H1 (cell line): ENCODE data around the gene BLCAP. TPM values are rescaled to one million over a fixed set of nuclear protein-coding genes. Genes with fewer than 3 reads are reported as not detected.

Experiments used
- ATF2 ChIP-seq: IDR thresholded peaks from 2 replicates; pipeline ENCODE4 v1.6.1; 2012; ENCODE audit warnings: low read length, inconsistent platforms
- CBX8 ChIP-seq: fragments of 300-800, 300-1000 bp; sonication (generic); IDR thresholded peaks from 2 replicates; pipeline ENCODE4 v1.7.1; 2016; ENCODE audit warnings: low read depth, low read length, borderline replicate concordance
- CHD1 ChIP-seq: IDR thresholded peaks from 2 replicates; pipeline ENCODE4 v1.6.1; 2012; ENCODE audit warnings: low read depth, low read length, improper control_type of control experiment
- CHD2 ChIP-seq: IDR thresholded peaks from 2 replicates; pipeline ENCODE4 v1.6.1; 2012; ENCODE audit warnings: low read length, improper control_type of control experiment
- CREB1 ChIP-seq: IDR thresholded peaks from 2 replicates; pipeline ENCODE4 v1.6.1; 2012; ENCODE audit warnings: inconsistent platforms
- CTBP2 ChIP-seq: IDR thresholded peaks from 2 replicates; pipeline ENCODE4 v1.7.0; 2011; ENCODE audit warnings: borderline replicate concordance, mild to moderate bottlenecking, moderate library complexity, mixed read lengths, low read length; ENCODE audit not compliant: insufficient read depth, insufficient read length
- HDAC2 ChIP-seq, 2 experiments: fragments of 300-600 bp in 1 of 2; sonication (generic) in 1 of 2; IDR thresholded peaks; 2 replicates each; pipeline ENCODE4 v1.6.1; 2011 to 2012; ENCODE audit warnings: low read depth in 2 of 2, low read length in 2 of 2, mild to moderate bottlenecking in 2 of 2, moderate library complexity in 2 of 2, borderline replicate concordance in 1 of 2, inconsistent platforms in 1 of 2
- KDM4A ChIP-seq: IDR thresholded peaks from one replicate; pipeline ENCODE4 v1.7.1; 2012; ENCODE audit warnings: low read depth, mild to moderate bottlenecking, moderate library complexity, low read length, inconsistent platforms; ENCODE audit not compliant: severe bottlenecking
- MAX ChIP-seq: IDR thresholded peaks from 2 replicates; pipeline ENCODE4 v1.6.1; 2012; ENCODE audit warnings: inconsistent platforms
- SIRT6 ChIP-seq: IDR thresholded peaks from one replicate; pipeline ENCODE4 v1.7.1; 2012; ENCODE audit warnings: low read length, inconsistent platforms
- SP4 ChIP-seq: IDR thresholded peaks from 2 replicates; pipeline ENCODE4 v1.6.1; 2012; ENCODE audit warnings: low read length, inconsistent platforms
- SUZ12 ChIP-seq: fragments of 200-600 bp; sonication (generic); IDR thresholded peaks from 2 replicates; pipeline ENCODE4 v1.6.1; 2012; ENCODE audit warnings: mild to moderate bottlenecking, inconsistent platforms, low read length, moderate library complexity, mixed read lengths
- TAF1 ChIP-seq: IDR thresholded peaks from 2 replicates; pipeline ENCODE4 v1.6.1; 2011; ENCODE audit warnings: mild to moderate bottlenecking, low read depth, low read length
- ZNF274 ChIP-seq: IDR thresholded peaks from 2 replicates; pipeline ENCODE4 v1.7.0; 2012; ENCODE audit warnings: low read length, borderline replicate concordance; ENCODE audit errors: extremely low read depth
- polyA plus RNA-seq, 7 experiments: library from polyadenylated mRNA; depleted of rRNA in 3 of 7; stranded (reverse) in 5 of 7; unstranded in 2 of 7; fragments of >200 nt in 5 of 7; fragments of 200-250 nt in 2 of 7; gene quantifications; 1 replicate in 5 of 7; 2 replicates in 1 of 7; 4 replicates in 1 of 7; pipeline versions ENCODE4 v1.2.1 to v1.2.3, GENCODE V29; 2011 to 2013; ENCODE audit warnings: missing spikeins in 2 of 7, mixed read lengths in 2 of 7
- total RNA-seq: library from RNA; stranded (reverse); fragmentation: NEBNext Ultra II Directional; extraction: Animal tissue kit (Norgen Biotek cat#: 25700); gene quantifications from 2 replicates; pipeline ENCODE4 v1.2.1, GENCODE V29; 2021

BLCAP gene
- total and polyA plus RNA-seq, 2 of the 8 experiments (the other 6 are each of a cell fraction or from before 2014, with no cell fraction given): 60.3 to 72.2 TPM

- TF ChIP-seq KDM4A (peak; percentile 4), CREB1 (no peak), ZNF274 (no peak), CHD1 (no peak), HDAC2 (IDR thresholded peaks at IDR 0.05; ENCODE audit: borderline replicate concordance in 1 of 2, low read depth in 2 of 2, low read length in 2 of 2) (no peak), CHD2 (no peak), CTBP2 (no peak), SP4 (no peak), CBX8 (no peak), MAX (peak; percentile 80), SUZ12 (no peak; the same call in 1 of the 2 replicates), TAF1 (0 out of 2 replicates have a peak, but pooled peaks have one; percentile 6), ATF2 (no peak), SIRT6 (no peak)
Observed at GRCh38 chr20:37519508-37520418, 7.9 kb downstream of the BLCAP start (continued).
